HG03108 (cell line): Measurements from ENCODE around the gene PAK4.
"Not testable (repeated sequence)": the region's sequence is repeated elsewhere in the genome, so short reads cannot be mapped to it uniquely, and the experiment has no call there.

Experiments used
- ATAC-seq: cut with Tn5 transposase; IDR thresholded peaks from one replicate; pipeline ENCODE4 v1.9.1; 2021; ENCODE audit warnings: moderate library complexity; ENCODE audit not compliant: unreplicated experiment

The PAK4 gene

DNA sequence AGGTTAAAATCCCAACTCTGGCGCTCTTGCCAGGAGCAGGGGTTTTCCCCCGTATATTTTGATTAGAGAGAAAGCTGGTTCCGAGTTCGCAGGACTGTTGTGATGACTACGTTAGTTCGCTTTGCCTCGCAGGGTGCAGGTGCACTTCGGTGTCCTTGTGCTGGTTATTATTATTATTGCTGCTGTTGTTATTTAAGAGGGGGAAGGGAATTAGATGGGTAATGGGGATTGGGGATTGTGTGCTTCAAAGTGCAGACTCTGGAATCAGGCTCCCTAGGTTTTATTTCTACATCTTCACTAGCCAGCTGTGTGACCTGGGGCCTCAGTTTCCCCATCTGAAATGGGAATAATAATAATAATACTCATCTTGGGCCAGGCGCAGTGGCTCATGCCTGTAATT is 26.2 kb upstream of the PAK4 start:
- ATAC-seq: no peak

DNA sequence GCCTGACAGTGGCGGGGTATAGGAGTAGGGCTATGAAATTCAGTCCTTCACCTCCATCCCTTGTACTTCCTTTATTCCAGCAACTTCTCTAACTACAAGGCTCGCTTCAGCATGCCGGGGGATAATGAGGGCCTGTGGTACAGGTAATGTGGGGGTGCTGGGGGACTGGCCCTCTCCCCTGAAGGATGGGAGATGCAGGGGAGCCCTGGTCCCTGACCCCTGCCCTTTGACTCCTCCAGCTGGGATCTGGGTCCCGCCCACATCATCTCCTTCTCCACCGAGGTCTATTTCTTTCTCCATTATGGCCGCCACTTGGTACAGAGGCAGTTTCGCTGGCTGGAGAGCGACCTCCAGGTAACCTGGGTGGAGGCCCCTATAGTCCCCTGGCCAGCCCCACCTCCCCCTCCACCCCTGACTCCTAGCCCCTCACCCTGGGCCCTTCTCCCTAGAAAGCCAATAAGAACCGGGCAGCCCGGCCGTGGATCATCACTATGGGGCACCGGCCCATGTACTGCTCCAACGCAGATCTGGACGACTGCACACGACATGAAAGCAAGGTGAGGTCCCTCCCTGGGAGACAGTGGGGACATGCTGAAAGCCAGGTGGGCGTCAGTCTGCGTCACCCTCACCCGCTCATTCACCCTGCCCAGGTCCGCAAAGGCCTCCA is 25.0 kb upstream of the PAK4 start:
- no peak for ATAC-seq

DNA sequence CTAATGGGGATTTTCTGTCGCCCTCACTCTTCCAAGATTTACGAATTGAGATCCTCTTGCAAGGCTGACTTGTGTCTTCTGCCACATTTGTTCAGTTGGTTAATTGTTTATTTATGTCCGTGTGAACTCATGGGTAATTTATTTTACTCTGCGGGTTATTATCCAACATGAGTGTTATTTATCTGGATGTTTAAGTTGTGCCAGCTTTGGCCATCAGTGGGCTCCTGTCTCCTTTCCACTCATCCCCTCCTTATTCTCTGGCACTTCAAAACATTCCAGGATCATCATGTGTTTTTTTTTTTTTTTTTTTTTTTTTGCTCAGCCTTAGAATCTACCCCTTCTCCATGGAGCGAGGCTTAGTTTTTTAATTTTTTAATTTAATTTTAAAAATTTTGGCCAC is 22.4 kb upstream of the PAK4 start:
- ATAC-seq: no peak

DNA sequence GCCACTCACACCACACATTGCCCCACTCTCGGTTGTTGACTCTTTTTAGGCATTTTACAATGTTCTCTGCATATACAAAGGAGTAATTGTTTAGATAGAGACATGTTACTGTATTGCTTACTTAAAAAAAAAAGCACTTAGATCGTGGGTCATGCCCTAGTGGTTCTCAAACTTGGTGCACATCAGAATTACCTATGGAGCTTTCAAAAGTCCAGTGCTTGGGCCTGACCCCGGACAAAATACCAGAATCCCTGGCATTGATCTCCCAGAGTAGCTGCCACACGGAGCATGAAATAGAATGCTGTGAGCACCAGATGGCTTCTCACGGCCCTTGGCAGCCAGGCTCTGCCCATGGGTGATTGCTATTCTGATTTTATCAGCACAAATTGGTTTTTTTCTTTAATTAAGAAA is 21.4 kb upstream of the PAK4 start:
- no peak for ATAC-seq

DNA sequence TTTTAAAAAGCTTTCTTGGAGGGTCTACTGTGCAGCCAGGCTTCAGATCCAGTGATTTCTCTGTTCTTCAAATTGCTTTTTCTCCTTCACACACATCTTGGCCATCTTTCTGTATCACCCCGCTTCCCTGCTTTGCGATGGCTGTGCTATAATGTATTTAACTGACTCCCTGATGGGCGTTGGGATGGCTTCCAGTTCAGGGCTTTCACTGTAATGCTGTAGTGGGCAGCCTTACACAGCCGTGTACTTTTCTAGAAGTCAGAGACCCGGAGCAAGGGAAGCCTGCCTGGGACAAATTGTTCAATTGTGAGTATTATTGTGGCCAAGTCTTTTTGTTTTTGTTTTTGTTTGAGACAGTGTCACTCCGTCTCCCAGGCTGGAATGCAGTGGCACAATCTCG is 19.4 kb upstream of the PAK4 start:
- ATAC-seq: no peak

DNA sequence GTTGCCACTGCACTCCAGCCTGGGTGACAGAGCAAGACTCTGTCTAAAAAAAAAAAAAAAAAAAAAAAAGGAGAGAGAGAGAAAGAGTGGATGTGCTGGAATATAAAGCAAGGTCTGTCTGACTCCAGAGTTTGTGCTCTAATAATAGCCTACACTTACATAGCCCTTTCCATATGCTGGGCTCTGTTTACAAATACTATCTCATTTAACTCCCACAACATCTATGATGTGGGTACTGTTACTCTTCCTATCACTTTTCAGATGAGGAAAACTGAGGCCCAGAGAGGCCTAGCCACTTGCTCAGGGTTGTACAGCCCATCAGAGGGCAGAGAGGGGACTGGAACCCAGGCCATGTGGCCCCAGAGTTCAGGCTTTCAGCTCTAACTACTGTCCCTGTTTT is 15.9 kb upstream of the PAK4 start:
- ATAC-seq: no peak

DNA sequence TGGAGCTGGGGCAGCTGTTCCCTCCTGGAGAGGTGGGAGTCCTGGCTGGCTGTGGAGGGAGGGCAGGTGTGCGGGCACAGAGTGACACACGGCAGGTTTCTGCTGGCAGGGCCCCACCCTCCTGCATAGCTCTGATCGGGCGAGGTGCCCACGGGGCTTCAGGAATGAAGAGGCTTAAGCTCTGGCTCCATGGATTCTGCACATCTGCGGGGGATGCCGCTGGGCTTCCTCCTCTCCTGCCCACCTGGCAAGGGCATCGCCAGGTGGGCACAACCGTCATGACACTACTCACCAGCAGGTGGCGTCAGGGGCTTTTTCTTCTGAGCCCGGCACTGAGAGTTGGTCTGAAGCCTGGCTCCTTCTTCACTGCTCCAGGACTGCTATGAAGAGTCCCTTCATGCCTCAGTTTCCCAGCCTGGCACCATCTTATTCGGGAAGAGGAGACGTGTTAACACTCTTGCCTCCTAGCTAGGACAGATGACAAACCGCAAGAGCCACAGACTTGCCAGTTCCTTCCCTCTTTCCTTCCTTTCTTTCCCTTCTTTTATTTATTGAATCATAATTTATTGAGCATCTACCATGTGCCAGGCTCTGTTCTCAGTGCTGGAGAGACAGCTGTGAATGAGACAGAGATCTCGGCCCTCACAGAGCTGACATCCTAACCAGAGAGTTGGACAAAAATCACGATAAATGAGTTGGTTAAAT is 15.2 kb upstream of the PAK4 start:
- ATAC-seq: no peak

DNA sequence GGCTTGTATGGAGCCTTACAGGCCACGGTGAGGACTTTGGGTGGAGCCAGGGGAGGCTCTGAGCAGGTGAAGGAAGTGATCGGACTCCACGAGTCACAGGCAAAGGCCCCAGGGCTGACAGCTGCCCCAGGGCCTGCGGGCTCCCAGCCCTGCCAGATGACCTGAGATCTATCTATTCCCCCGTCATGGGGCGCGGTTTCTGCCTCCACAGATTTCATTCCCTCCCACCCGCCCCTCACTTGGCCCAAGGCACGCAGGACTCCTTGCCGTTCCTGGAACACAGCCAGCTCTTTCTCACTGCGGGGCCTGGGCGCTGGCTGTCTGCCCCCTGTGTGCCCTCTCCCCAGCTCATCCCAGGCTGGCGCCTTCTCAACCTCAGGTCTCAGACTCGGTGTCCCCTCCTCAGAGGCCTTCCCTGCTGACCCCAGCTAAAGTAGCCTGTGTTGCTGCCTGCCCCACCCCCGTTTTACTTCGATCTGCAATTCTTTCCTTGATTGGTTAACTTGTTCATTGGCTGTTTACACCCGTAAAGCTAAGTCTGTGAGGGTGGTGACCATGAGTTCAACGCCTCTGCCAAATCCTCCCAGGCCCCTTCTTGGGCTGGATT is 13.9 kb upstream of the PAK4 start:
- no peak for ATAC-seq

DNA sequence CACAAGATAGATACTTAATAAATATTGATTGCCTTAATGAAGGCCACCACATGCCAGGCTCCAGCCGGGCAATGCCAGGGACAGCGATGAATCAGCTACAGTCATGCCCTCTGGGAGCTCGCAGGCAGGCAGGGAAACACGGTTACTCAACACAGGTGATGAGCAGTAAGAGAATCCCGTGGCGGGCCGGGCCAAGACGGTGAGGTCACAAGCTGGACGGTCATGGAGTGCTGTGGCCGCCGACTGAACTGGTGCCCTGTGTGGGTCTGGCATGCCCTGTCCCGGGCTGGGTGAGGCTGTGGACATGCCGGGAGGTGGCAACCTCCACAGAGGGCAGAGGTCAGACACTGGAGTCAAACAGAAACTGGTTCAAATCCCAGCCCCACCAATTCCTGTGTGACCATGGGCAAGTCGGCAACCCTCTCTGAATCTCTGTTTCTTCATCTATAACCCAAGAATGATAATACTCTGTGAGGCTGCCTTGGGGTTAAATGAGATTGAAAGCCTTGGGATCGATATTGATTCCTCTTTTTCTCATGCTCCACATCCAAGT is 13.2 kb upstream of the PAK4 start:
- no peak for ATAC-seq

DNA sequence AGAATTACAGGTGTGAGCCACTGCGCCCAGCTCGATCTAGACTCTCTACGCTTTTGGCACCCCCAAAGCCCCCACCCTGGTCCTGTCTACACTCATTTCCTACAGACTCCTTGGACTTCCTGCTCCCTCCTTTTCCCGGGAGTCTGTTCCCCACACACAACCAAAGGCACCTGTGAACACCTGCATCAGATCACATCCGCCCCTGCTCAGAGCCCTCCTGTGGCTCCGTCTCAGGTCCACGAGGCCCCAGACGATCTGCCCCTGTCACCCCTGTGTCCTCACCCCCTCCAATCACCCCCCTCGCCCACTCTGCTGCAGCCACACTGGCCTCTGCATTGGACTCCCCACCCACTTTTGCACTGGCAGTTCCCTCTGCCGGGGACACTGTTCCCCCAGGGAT is 12.4 kb upstream of the PAK4 start:
- no peak for ATAC-seq

DNA sequence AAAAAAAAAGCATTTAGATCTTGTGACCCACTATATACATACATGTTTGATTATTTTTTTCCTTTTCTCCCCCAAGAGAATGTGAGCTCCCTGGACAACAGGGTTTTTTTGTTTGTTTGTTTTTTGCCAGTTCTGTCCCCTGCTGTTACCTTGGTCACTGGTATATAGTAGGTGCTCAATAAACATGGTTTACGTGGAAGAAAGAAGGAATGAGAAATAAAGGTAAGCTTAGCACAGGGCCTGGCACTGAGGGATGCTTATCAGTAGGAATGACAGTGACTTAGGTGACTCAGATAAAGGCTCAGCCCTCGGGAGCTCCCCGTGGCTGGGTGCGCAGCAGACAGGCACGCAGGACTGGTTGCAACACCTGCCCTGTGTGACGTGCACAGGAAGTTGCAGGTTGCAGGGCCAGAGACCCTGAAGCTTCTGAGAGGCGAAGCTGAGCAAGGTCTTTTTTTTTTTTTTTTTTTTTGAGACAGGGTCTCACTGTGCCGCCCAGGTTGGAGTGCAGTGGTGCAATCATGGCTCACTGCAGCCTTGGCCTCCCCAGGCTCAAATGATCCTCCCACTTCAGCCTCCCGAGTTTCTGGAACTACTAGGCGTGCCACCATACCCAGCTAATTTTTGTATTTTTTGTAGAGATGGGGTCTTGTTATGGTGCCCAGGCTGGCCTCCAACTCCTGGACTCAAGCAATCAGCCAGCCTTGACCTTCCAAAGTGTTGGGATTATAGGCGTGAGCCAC is 10.3 kb upstream of the PAK4 start:
- no peak for ATAC-seq

DNA sequence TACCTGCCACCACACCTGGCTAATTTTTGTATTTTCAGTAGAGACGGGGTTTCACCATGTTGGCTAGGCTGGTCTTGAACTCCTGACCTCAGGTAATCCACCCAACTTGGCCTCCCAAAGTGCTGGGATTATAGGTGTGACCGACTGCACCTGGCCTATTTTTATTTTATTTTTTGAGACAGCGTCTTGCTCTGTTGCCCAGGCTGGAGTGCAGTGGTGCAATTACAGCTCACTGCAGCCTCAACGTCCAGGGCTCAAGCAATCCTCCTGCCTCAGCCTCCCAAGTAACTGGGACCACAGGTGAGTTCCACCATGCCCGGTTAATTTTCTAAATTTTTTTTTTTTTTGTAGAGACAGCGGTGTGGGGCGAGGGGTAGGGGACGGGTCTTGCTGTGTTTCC is 8.6 kb upstream of the PAK4 start:
- not testable (repeated sequence) for ATAC-seq

DNA sequence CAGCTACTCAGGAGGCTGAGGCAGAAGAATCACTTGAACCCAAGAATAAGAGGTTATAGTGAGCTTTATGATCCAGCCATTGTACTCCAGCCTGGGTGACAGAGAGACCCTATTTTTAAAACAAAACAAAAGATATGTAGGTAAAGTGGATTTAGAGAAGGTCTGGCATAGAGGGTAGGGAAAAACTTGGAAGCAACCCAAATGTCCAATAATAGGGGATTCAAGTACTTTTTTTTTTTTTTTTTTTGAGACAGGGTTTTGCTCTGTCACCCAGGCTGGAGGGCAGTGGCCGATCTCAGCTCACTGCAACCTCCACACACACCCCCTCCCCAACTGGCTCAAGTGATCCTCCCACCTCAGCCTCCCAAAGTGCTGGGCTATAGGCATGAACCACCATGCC is 5.8 kb upstream of the PAK4 start:
- no peak for ATAC-seq

DNA sequence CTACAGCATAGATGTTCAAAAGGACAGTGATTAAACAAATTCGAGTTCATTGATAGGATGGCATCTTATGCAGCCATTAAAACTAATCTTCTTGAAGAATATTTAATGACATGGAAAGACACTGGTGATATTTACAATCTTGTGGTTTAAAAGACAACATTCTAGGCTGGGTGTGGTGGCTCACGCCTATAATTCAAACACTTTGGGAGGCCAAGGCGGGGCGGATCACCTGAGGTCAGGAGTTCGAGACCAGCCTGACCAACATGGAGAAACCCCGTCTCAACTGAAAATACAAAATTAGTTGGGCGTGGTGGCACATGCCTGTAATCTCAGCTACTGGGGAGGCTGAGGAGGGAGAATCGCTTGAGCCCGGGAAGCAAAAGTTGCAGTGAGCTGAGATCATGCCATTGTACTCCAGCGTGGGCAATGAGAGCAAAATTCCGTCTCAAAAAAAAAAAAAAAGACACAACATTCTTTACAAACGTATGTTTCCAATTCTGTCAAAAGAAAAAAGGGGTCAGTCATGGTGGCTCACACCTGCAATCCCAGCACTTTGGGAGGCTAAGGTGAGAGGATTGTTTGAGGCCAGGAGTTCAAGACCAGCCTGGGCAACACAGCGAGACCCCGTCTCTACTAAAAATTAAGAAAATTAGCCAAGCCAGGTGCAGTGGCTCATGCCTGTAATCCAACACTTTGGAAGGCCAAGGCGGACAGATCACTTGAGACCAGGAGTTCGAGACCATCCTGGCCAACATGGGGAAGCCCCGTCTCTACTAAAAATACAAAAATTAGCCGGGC is 2.5 kb upstream of the PAK4 start:
- ATAC-seq: no peak

DNA sequence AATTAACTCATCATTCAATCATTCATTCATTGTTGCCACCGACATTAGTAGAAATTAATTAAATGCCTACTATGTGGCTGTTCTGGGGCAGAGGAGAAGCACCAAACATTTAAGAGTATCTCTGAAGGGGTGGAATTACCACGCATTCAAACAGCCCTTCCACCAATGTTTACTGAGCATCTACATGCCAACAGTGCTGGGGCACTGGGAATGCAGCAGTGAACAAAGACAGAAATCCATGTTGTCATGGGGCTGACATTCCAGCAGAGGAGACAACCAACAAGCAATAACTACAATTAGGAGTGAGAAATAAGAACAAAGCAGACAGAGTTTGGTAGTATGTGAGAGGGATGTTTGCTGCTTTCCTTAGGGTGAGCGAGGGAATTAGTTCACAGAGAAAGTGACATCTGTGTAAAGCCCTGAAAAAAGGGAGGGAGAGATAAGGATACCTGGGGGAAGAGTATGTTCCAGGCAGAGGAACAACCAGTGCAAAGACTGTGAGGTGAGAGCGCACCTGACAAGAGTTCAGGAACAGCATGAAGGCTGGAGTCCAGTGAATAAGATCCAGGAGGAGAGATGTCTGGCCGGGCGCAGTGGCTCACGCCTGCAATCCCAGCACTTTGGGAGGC is 1.3 kb upstream of the PAK4 start:
- no peak for ATAC-seq

DNA sequence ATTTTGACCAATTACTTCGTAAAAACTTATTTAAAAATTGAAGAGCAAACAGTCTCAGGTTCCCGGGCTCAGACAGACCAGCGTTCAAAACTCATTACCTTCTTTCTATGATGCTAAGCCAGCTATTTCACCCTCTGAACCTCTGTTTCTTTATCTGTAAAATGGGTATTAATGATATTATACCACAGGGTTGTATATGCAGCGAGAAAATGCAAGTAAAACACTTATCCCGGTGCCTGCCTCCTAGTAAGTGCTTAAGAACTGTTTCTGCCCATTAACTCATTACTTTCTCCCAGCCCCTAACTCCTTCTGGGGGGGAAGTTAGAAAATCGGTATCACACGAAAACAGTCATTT is 410 bp upstream of the PAK4 start:
- ATAC-seq: no peak

DNA sequence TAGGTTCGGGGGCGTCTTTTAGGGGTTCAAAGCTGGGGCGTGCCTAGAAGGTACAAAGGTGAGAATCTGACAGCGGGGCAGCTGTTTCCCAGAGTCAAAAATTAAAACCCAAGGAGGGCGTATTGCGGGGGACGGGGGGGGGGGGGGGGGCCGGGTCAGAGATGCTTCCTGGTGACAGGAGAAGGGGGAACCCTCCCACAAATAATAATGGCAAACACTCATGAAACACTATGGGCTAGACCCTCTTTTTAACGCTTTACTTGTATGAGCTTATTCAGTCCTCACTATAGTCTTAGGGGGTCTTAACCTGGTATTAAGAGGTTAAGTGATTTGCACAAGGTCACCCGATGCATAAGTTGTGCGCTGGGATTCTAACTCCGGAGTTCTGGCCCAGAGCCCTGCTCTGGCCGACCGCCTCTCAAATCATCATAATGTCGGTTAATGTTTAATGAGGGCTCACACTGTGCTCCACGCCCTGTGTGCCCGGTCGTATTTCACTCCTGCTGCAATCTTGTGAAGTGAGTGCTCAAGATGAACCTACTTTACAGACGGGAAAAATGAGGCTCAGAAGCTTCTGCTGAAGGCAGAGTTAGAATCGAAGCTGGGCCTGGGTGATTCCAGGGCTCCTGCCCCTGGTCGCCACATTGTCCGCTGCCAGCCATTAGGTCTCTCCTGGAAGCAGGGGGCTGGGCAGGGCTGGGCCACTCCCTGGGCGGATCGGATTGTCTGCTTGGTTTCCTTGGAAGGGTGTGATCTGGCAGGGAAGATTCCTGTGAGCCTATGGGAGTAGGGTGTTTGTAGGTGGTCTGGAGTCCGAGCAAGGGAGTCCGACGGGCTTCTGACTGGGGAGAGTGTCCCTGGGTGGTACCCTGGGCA is 964 bp downstream of the PAK4 start:
- ATAC-seq: no peak

DNA sequence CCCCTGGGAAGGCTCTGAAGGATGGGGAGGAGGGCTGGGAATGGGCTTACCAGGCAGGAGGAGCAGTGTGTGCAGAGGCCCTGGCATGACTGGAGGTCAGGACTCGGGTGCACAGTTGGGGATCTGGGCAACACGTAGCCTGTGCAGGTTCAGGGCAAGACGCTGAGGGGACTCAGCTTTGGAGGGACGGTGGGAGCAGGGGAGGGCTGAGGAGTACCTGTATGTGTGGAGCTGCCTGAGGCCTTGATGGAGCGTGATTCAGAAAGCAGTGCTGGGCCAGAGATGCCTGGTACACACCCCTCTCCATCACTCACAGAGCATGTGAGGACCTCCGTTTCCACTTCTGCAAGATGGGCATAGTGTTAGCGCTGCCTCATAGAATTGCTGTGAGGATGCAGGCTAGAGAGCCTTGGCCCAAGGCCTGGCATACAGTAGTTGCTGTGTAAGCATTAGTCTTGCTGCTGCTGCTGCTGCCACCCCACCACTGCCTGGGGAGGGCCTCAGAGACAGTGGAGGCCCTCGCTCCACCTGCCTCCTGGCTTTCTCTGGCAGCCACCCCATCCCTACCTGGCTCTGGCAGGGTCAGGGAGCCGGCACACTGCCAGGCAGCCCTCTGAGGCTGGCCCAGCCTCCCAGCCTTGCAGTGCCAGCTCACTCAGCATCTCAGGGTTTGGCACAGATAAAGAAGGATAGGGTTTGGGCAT is 2.4 kb downstream of the PAK4 start:
- no peak for ATAC-seq
